K562 (cell line): ENCODE measurements around the gene SDK1.

ENCODE experiments used
- JUNB ChIP-seq: fragments of 450-650 bp; formaldehyde crosslinking; conservative IDR thresholded peaks from 2 replicates; pipeline ENCODE4 v1.4.0; 2020; ENCODE audit warnings: mild to moderate bottlenecking
- MCM5 ChIP-seq: fragments of 450-650 bp; IDR thresholded peaks from 2 replicates; pipeline ENCODE4 v1.6.1; 2016; ENCODE audit warnings: low read depth
- MED1 ChIP-seq: sonication (generic); formaldehyde crosslinking; IDR thresholded peaks from 2 replicates; pipeline ENCODE4 v1.8.1; 2023; ENCODE audit warnings: missing genetic modification reagents, borderline replicate concordance
- PHF8 ChIP-seq: fragments of 200-600 bp; sonication (generic); IDR thresholded peaks from 2 replicates; pipeline ENCODE4 v1.6.1; 2012; ENCODE audit warnings: mixed run types, mild to moderate bottlenecking, inconsistent platforms, low read length, moderate library complexity, borderline replicate concordance
- RCOR1 ChIP-seq, 2 experiments: IDR thresholded peaks; 2 replicates each; pipeline ENCODE4 v1.6.1; 2012; ENCODE audit warnings: low read depth in 2 of 2, low read length in 2 of 2, borderline replicate concordance in 1 of 2, improper control_type of control experiment in 1 of 2
- ZFP30 ChIP-seq: fragments of 250-450 bp; sonication (Bioruptor Pico); IDR thresholded peaks from 2 replicates; pipeline ENCODE4 v1.8.0; 2022; ENCODE audit warnings: moderate library complexity, mild to moderate bottlenecking, inconsistent platforms, borderline replicate concordance
- ZKSCAN1 ChIP-seq: fragments of 150-350 bp; IDR thresholded peaks from 2 replicates; pipeline ENCODE4 v1.6.1; 2016; ENCODE audit warnings: low read depth, low read length
- TF ChIP-seq, protein P1 (sequence below): sonication (generic); formaldehyde crosslinking; IDR thresholded peaks from 2 replicates; pipeline ENCODE4 v1.8.1; 2022; ENCODE audit warnings: missing genetic modification reagents
- TF ChIP-seq, protein P2 (sequence below), 2 experiments: fragments of 200-800 bp in 1 of 2; sonication (Bioruptor generic) in 1 of 2; sonication (generic) in 1 of 2; formaldehyde crosslinking in 1 of 2; IDR thresholded peaks in 1 of 2; conservative IDR thresholded peaks in 1 of 2; 2 replicates each; pipeline versions ENCODE4 v1.5.0 to v1.6.1; 2016 to 2020; ENCODE audit warnings: missing compliant biosample characterization in 1 of 2, missing genetic modification characterization in 1 of 2, missing genetic modification reagents in 1 of 2
- TF ChIP-seq, protein P3 (sequence below): sonication (generic); formaldehyde crosslinking; IDR thresholded peaks from 2 replicates; pipeline ENCODE4 v1.5.0; 2020; ENCODE audit warnings: missing genetic modification reagents

DNA sequence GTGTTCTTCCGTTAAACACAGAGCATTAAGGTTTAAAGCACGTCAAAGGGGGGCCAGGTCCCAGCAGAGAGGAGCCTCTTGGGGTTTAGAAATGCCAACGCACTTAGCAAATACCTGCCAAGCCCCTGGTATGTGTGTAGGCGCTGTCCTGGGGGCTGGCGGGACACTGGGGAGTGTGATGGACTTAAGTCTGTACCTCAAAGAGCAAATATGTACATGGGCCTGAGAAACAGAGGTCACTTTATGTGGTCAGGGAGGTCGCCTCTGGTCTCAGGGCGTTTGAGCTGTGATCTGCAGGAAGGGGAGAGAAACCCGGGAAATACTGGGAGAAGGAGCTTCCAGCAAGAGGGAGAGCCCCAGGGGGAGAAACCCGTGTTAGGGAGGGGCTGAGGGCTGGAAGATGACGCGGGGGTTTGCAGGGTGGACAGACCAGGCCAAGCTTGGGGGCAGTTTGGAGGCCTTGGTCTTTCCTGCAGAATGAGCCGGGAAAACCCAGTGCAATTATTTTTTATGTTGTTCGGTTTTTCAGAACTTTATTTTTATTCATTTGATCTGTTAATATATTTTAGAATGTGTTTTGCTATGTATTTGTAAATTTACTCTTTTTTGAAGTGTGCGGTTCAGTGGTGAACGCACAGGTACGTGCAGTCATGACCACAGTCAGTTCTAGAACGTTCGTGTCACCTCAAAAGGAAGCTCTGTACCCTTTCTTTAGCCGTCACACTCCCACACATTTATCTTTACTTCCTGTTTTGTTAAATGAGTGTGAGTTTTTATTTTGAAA, 939.7 kb downstream of the SDK1 start:
- TF ChIP-seq, protein P1, sequence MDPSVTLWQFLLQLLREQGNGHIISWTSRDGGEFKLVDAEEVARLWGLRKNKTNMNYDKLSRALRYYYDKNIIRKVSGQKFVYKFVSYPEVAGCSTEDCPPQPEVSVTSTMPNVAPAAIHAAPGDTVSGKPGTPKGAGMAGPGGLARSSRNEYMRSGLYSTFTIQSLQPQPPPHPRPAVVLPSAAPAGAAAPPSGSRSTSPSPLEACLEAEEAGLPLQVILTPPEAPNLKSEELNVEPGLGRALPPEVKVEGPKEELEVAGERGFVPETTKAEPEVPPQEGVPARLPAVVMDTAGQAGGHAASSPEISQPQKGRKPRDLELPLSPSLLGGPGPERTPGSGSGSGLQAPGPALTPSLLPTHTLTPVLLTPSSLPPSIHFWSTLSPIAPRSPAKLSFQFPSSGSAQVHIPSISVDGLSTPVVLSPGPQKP (CRISPR knock-in tag): no peak
- TF ChIP-seq MCM5: no peak
- TF ChIP-seq RCOR1 (IDR thresholded peaks at IDR 0.05; ENCODE audit: borderline replicate concordance in 1 of 2, low read depth in 2 of 2, low read length in 2 of 2): no peak
- no peak for TF ChIP-seq ZFP30
- TF ChIP-seq JUNB (CRISPR knock-in tag): no peak
- TF ChIP-seq ZKSCAN1: no peak
- TF ChIP-seq, protein P2, sequence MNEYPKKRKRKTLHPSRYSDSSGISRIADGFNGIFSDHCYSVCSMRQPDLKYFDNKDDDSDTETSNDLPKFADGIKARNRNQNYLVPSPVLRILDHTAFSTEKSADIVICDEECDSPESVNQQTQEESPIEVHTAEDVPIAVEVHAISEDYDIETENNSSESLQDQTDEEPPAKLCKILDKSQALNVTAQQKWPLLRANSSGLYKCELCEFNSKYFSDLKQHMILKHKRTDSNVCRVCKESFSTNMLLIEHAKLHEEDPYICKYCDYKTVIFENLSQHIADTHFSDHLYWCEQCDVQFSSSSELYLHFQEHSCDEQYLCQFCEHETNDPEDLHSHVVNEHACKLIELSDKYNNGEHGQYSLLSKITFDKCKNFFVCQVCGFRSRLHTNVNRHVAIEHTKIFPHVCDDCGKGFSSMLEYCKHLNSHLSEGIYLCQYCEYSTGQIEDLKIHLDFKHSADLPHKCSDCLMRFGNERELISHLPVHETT (CRISPR knock-in tag; conservative IDR thresholded peaks at IDR 0.05 in 1 of 2, IDR thresholded peaks at IDR 0.05 in 1 of 2): no peak
- TF ChIP-seq PHF8: no peak
- TF ChIP-seq MED1 (CRISPR knock-in tag): no peak
- TF ChIP-seq, protein P3, sequence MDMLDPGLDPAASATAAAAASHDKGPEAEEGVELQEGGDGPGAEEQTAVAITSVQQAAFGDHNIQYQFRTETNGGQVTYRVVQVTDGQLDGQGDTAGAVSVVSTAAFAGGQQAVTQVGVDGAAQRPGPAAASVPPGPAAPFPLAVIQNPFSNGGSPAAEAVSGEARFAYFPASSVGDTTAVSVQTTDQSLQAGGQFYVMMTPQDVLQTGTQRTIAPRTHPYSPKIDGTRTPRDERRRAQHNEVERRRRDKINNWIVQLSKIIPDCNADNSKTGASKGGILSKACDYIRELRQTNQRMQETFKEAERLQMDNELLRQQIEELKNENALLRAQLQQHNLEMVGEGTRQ (CRISPR knock-in tag): no peak
